ENCODE results near the gene TERT. TPM values are rescaled to one million over a fixed set of nuclear protein-coding genes. Genes with fewer than 3 reads are reported as not detected.

The TERT gene
- total RNA-seq, 1 donor from 2014 or later, result 3.5 TPM

DNA sequence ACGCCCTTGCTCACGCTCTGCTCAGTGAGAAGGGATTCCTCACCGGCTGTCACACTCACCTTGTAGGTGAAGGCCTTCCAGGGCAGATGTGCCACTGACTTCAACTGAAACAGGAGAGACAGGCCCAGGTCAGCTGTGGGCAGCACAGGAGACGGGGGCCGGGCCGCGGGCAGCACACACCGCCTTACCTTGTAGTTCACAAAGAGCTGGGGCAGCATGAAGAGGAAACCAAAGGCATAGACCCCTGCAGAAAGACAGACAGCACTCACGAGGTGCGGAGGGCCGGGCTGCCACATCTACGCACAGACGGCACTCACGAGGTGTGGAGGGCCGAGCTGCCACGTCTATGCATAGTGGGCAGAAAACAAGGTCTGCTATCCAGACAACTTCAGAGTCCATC is 26.7 kb upstream of the TERT start:
- no peaks in the 10 kb centered on the region for H3K27me3 Mint-ChIP-seq
- no peak overlapping the region for H3K4me3 Mint-ChIP-seq (ENCODE audit: low read depth)
- DNase-seq (ENCODE audit: low spot score, unreplicated experiment), result no peak
- no peak overlapping the region for H3K27ac Mint-ChIP-seq
- H3K36me3 Mint-ChIP-seq (ENCODE audit: insufficient read depth), result peaks cover 16% of the 10 kb centered on the region
- no peaks in the 10 kb centered on the region for H3K9me3 Mint-ChIP-seq (ENCODE audit: low read depth)
- H3K4me1 Mint-ChIP-seq (ENCODE audit: low read depth), result peaks cover 6% of the 10 kb centered on the region
- TF ChIP-seq CTCF (IDR thresholded peaks at IDR 0.05; ENCODE audit: unreplicated experiment), result no peak

DNA sequence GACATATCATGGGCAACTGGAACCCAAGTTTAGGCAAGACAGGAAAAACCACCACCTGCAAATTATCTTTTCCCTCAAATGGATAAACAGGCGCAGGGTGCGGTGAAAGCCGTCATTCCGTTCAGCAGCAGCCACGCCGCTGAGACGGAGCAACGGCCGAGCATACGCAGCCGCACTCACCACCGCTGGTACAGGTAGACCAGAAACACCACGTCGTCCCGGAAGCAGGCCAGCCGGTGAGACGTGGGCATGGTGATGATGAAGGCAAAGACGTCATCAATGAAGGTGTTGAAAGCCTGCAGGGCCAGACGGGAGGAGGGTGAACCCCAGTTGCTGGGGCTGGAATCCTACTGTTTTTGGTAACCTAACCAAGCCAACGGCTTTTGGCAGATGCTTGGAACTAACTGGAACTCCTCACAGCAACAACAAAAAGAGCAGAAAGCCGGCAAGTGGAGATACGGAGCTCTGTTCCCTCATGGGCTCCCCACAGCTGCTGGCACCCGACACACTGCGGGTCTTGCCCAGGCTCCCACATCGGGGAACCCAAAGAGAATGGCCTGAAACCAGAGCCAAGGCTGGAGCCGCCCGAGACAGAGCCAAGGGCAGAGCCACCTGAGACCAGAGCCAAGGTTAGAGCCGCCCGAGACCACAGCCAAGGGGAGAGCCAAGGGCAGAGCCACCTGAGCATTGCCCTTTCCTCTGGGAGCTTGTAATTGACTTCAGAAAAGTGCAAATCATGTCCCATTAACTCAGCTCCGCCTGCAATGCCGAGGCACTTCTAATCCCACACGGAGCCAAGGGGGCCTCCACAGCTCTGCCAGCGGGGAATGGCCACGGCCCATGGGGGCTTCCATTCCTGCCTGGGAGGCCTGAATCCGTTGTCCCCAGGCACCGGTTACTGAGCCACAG is 25.8 kb upstream of the TERT start:
- H3K9me3 Mint-ChIP-seq (ENCODE audit: low read depth), result no peaks in the 10 kb centered on the region
- H3K27ac Mint-ChIP-seq, result no peak overlapping the region
- H3K27me3 Mint-ChIP-seq, result no peaks in the 10 kb centered on the region
- peaks cover 12% of the 10 kb centered on the region for H3K36me3 Mint-ChIP-seq (ENCODE audit: insufficient read depth)
- no peak for DNase-seq (ENCODE audit: low spot score, unreplicated experiment)
- no peak overlapping the region for H3K4me3 Mint-ChIP-seq (ENCODE audit: low read depth)
- no peak for TF ChIP-seq CTCF (IDR thresholded peaks at IDR 0.05; ENCODE audit: unreplicated experiment)
- H3K4me1 Mint-ChIP-seq (ENCODE audit: low read depth), result peaks cover 15% of the 10 kb centered on the region

GRCh38 chr5:1319436-1320256 is 24.8 kb upstream of the TERT start:
- H3K9me3 Mint-ChIP-seq (ENCODE audit: low read depth), result no peaks in the 10 kb centered on the region
- no peak for DNase-seq (ENCODE audit: low spot score, unreplicated experiment)
- no peak overlapping the region for H3K4me3 Mint-ChIP-seq (ENCODE audit: low read depth)
- H3K27me3 Mint-ChIP-seq, result no peaks in the 10 kb centered on the region
- peaks cover 22% of the 10 kb centered on the region for H3K4me1 Mint-ChIP-seq (ENCODE audit: low read depth)
- H3K36me3 Mint-ChIP-seq (ENCODE audit: insufficient read depth), result peaks cover 12% of the 10 kb centered on the region
- TF ChIP-seq CTCF (IDR thresholded peaks at IDR 0.05; ENCODE audit: unreplicated experiment), result peak; percentile 9
- H3K27ac Mint-ChIP-seq, result no peak overlapping the region

- DNase-seq (ENCODE audit: low spot score, unreplicated experiment), result no peak
- no peaks in the 10 kb centered on the region for H3K9me3 Mint-ChIP-seq (ENCODE audit: low read depth)
- H3K36me3 Mint-ChIP-seq (ENCODE audit: insufficient read depth), result peaks cover 12% of the 10 kb centered on the region
- no peak overlapping the region for H3K27ac Mint-ChIP-seq
- H3K4me1 Mint-ChIP-seq (ENCODE audit: low read depth), result peaks cover 22% of the 10 kb centered on the region
- TF ChIP-seq CTCF (IDR thresholded peaks at IDR 0.05; ENCODE audit: unreplicated experiment), result no peak
- H3K27me3 Mint-ChIP-seq, result no peaks in the 10 kb centered on the region
- H3K4me3 Mint-ChIP-seq (ENCODE audit: low read depth), result no peak overlapping the region
These were observed 23.9 kb upstream of the TERT start for GRCh38 chr5:1318659-1319251.

- Mint-ChIP-seq H3K27me3 (no peaks in the 10 kb centered on the region), H3K9me3 (ENCODE audit: low read depth) (no peaks in the 10 kb centered on the region), H3K4me3 (ENCODE audit: low read depth) (no peak overlapping the region), H3K4me1 (ENCODE audit: low read depth) (peaks cover 22% of the 10 kb centered on the region), H3K27ac (no peak overlapping the region), H3K36me3 (ENCODE audit: insufficient read depth) (peaks cover 12% of the 10 kb centered on the region)
- no peak for DNase-seq (ENCODE audit: low spot score, unreplicated experiment)
- no peak for TF ChIP-seq CTCF (IDR thresholded peaks at IDR 0.05; ENCODE audit: unreplicated experiment)
These were observed 23.2 kb upstream of the TERT start for GRCh38 chr5:1317921-1318565.
